Suppressor macrophage (primary cell): Measurements from ENCODE around the gene ANKRD44.

Experiments used
- DNase-seq, 4 experiments: peaks; one replicate each; pipeline ENCODE4 v3.0.0-alpha.2; 2020 to 2022

ANKRD44 gene

DNA sequence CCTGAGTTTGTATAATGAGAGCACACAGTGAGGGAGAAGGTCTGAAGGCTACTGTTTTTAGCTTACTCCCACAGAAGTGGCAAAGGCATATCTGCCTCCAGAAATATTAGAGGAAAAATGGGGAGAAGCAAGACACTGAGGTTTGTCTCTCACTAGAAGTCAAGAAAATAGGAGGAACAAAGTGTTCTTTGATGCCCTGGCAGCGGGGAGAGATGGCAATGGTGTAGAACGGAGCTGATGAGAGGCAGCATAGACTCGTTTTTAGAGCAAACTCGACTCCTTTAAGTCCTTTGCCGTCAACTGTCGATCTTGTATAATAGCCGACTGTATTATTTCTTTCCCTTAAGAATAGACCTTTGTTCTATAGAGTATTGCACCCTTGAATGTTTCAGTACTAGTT lies 73.8 kb downstream of the ANKRD44 start:
- DNase-seq: no peak

DNA sequence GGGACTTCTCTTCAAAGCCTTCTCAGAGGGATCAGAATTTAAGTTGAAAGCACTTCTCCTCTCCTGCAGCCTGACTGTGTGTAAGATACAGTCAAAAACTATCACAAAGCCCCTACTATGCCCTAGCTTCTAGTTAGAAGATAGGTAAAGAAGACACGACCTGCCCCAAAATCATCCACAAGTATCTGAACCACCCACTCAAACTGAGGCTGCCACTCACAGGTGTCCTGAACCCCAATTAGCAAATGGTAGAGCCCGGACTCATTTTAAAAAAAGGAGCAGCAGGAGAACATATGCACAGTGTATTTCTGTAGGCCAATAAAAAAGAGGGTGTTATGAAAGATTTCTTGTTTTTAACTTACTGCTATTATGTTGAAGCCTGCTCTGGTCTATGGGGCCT lies 74.4 kb downstream of the ANKRD44 start:
- DNase-seq: no peak

DNA sequence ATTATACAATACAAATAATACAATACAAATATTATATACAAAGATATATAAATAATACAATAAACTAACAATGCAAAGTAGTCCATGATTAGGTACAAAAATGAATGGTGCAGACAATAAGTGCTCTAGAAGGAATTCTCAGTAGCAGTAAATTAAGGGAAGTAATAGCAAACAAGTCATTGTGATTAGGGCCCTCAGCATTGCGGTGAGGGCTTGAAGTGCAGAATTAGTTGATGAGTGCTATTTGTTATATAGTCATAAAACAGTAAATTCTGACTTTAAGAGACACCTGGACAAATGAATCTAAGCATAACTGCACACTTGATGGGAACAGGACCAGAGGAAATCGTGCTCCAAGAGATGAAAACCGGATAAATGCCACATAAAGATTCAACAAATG lies 74.9 kb downstream of the ANKRD44 start:
- peak in 2 of 4 experiments; percentile 26 to 43 for DNase-seq

DNA sequence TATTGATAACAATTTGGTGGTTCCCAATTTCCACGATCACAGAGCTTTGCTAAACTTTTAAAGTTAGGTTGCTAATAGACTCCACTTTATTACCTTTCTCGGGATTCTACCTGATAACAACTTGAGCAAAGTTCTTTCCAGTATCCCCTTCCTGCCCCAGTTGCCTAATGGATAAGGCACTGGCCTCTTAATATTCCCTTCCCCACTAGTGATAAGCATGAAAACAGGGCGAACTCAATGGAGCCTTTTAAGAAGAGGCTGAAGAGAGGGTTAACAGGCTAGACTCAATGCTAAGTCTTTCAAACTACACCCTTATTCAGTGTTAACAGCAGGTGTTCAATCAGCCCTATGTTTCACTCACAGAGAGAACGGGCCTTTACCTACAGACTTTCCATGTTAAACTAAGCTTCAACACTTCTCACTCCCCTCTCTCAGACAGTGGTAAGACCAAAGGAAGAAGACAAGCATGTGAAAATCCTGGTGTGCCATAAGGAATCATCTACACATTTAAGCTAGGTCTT lies 75.8 kb downstream of the ANKRD44 start:
- DNase-seq: no peak

DNA sequence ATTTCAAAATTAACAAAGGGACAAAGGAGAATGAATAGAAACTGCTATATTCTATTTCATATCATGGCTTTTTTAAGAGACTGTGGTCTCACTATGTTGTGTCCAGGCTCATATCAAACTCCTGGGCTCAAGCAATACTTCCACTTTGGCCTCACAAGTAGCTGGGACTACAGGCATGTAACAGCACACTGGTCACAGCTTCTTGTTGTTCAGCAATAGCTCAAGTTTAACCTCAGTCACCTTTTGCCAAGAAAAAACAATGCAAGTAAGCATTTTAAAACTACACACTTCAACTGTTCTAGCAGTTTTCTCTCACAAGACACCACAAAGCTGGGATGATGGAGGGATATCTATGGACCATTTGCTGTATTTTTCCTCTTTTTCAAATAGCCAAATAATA lies 77.1 kb downstream of the ANKRD44 start:
- DNase-seq: no peak

DNA sequence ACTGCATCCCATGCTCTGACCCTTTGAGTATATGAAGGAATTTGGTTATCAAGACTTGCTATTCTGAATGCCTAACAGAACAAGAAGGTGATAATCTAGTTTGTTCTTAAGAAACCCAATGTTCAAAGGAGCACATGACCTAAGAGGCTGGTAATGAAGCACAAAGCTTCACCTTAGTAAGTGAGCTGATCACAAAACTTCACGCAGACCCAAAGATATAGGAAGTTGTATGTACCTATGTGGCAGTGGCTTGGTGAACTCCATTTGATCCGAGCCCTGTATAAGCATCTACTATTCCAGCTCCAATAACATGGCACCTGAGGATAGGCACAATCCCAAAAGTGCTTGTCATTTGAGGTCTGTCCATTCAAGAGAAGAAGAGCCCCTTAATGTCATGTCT lies 78.6 kb downstream of the ANKRD44 start:
- DNase-seq: no peak

DNA sequence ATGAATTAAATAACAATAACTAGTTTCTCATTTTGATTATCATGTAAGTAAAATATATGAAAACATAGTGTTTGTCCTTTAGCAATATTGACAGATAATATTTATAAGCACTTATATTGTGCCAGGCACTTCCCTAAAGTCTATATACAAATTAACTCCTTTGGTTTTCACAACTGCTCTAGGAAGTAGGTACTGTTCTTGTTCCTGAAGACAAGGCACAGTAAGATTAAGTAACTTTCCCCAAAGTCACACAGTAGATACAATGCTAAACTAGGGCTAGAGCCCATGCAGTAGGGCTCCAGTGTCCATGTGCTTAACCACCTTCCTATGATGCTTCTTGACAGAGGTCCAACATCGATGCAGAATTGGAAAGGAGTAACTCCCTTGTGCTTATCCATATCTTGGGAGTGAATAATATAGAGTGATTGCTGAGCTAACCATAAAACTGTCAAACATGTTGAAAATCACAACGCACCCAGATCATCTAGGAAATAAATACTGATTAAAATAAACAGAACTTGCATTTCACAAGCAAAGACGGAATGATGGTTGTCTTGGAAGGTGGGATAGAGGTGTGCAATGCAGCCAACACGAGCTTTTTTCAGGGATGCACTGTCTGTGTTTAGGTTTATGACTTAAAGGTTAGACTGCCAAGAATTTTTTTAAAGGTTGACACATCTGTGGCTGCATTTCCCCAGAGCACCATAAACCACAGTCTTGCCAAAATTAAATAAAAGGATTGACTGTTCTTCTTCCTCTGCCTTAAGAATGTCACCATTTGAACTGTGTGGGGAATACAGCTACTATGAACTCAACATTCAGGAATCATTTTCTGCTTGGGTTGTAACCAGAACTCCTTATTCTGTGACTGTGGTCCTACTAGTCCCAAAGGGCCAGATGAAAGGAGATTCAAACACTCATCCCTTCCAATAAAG lies 80.8 kb downstream of the ANKRD44 start:
- DNase-seq: peak in 2 of 4 experiments; percentile 35 to 49

DNA sequence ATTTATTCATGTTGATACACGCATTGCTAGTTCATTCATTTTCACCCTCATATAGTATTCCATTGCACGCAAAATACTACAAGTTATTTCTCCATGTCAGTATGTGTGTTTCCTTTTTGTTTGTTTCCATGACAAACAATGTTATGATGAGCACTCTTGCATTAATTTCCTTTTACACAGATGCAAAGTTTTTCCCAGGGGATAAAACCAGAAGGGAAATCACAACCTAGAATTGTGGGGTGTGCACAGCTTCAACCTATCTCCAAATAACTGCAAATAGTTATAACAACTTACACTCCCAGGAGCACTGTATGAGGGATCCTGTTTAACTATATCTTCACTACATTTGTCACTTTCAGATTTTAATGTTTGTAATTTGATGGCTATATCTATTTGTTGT lies 87.1 kb downstream of the ANKRD44 start:
- DNase-seq: no peak

DNA sequence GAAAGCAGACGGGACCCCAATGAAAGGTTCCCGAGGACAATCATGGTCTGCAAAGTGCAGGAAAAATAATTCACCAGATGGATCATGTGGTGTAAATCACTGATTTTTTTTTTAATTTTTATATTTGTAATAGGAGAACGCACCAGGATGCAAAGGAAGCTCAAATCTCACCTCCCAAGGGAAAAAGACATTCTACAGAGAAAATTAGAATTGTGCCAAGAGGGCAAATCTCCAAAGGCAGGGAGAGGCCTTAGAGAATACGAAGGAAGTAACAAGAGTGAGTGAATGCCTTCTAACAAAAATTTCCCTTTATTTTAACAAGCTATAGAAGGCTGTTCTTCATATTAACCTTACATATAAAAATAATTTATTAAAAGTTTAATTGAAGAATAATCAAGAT lies 90.9 kb downstream of the ANKRD44 start:
- no peak for DNase-seq

DNA sequence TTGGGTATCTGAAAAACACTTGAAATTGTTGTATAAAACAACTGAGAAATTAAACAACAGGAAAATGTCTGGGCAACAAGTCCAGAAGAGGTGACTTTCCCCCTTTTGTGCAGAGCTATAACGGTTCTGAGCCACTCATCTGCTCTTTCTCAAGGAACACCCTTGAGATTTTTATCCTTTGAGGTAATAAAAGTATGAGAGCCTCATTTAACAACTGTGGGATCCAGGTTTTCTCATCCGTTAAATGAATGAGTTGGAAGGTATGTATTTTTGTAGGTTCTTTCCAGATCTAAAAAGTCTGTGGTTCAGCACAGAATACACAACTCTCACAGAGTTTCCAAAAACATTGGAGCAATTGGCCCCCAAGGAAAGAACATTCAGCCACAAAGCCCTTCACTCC lies 93.0 kb downstream of the ANKRD44 start:
- DNase-seq: no peak

DNA sequence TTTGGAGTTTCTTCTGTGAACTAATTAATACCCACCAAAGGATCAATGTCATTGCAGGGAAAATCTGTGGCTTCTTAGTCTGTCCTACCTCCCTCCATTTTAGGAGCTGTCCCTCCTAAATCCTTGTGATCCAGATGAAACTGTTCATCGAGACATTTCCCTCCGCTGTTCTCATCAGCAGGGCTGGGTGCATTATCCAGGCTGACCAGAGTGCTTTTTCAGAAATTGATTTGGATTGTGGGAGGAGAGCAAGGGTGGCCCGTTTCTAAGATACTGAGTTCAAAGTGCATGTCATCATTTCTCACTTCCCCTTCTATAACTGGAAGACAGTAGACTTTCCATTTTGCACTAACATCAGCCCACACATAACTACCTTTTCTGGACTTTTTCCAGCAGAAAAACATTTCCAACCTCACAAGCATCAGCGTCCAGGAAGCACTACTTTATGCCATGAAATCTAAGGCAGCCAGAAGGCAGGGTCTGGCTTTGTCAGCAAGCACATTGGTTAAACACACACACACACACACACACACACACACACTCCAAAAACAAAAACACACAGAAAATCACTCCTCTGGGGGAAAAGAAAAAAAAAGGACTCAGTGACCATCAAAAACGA lies 94.1 kb downstream of the ANKRD44 start:
- peak; percentile 27 to 71 (median 52) for DNase-seq

DNA sequence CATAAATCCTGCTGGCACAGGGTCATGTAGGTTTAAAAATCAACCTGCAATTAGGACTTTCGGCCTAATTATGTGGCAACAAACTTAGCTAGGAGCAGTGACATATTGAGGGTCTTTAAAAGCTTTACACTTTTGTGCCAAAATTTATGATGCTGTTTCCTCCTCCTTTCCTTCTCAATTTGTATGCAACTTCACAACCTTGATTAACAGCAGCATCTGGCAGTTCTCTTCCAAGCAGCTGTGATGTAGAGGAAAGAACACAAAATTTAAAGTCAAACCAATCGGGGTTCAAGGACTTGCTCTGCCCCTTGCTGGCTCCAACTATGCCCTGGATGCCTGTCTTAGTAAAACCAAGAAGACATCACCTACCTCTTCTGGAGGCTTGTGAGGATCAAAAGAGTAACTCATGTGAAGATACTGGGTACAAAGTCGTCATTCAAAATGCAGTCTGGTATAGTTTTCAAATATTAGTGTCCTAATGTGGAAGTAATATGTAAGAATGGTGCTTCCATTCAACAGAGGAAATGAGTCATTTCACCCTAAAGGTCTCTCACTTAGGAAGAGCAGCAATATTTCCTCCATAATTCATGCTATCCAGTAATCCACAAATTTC lies 94.7 kb downstream of the ANKRD44 start:
- DNase-seq: peak in 2 of 4 experiments; percentile 72 to 74

DNA sequence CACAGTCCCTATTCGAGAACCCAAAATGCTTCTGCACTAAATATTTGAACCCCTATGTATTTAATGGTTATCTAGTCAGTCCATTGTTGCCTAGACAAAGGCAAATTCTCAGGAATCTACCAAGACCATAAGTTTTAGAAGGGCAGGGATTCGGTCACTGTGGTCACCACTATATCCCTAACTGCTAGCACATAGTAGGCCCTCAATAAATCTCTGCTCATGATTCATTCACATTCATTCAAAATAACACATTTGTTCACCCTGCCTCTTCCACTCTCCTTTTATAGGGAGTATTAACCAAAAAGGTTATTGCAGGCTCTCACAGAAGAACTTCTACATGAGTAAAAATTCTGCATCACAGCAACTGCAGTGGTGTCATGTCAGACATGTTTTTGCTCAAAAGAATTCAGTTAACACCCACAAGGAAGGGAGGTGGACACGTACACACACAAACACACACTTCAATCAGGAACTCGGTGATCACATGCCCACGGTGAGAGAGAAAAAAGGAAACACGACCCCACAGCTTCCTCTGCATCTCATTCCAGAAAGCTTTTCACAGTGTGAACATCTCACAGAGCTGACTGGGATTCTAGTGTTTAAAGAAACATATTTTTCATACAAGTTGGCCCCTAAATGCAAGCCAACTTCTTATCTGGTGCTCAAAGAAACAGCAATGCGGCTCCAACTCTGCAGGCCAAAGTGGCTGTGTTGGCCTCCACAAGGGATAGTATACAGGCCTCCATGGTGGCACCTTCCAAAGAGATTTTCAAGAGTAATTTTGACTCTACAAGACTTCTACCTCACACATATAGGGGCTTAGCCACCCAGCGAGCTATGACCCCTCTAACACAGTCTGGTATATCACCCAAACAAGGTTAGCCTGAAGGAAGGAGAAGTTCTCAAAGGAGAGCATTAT lies 98.0 kb downstream of the ANKRD44 start:
- peak; percentile 32 to 57 (median 50) for DNase-seq

DNA sequence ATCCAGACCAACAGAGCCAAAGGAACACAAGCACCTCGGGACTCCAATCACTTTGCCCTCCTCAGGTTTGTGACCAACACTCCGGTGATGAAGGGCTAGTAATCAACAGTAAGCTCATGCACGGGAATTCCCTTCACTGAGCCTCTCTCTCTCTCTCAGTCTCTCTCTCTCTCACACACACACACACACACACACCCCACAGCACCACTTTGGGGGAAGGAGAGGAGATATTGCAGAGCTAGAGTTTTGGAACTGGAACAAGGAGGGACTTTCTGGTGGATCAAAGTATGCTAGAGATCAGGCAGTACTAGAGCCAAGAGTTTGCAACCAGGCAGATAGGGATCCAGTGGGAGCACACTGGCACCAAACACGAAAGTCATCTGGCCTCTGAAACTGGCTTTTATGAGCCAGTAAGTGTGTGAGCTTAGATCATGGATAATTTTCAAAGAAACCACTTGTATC lies 98.7 kb downstream of the ANKRD44 start:
- no peak for DNase-seq

DNA sequence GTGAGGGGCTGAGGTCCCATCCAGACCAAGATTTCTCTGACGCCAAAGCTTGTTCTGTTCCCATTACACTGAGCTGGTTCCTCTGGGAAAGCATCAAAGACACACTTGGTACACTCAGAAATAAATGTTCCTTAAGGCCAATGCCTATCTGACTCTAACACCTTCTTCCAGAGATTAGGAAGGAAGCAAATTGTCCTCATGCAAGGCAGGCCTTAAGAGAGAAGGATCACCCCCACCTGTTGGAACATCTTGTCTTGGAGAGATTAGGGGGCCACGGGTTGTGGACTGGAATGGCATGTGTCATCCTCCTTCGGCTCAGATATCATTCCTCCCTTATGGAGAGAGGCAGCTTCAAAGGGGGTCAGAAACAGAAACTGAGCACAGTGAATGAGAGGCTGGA lies 100.2 kb downstream of the ANKRD44 start:
- no peak for DNase-seq

DNA sequence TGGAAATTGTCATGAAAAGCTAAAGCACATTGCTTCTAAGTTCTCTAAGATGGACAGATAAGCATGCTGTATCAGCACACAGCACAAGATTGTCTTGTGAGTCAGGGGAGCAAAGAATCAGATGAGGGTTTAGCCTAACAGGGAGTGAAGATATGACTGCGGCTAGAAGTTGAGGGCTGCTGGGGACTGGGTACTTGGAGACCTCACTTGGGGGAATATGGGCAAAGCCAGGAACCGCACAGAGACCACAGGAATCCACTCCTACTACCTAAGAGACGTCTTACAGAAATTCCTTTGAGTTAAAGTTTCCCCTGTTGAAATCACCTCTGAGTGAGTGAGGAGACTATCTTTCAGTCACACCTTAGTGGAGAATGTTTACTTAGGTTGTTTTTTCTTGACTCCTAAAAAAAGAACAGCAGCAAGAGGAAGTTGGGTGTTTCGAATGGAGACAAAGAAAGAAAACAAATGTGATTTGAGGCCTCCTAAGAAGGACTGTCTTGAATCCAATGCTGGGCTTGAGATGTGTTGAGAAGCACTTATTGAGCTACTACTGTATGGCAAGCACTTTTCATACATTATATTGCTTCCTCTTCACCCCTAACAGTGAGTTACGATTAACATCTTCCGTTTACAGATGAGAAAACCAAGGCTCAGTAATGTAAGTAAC lies 100.7 kb downstream of the ANKRD44 start:
- peak in 1 of 4 experiments; percentile 34 for DNase-seq

DNA sequence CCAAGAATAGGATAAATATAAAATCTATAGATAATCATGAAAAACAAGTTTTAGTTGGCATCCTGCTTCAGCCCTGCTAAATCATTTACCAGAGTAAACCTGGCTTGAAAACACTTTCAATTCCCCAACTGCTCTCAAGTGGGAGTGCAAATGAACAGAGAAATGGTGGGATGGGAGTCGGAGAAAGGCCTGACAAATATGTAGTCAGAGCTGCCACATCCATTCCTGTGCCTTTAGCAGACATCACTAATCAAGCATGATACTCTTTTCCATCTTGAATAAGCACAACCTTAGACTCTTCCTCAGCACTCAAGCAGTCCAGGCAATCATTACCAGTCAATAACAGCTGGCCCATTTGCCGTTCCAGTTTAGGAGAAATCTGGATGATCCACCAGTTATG lies 101.3 kb downstream of the ANKRD44 start:
- DNase-seq: no peak

DNA sequence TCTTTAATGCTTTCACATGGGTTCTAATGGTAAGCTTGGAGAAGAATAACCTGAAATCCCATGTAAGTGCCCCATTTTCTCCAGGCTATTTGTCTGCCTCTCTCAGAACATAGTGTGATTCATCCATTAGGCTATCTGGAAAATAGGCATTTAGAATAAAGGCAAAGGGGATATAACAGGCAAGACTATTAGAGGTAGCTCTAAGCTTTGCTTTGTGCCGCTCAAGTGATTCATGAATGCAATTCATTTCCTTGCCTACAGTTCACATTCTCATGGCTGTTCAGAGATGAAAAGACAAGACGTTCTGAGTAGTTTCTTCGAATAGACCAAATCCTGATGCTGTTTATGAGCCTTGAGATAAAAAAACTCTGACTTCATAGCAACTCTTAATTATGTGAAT lies 101.7 kb downstream of the ANKRD44 start:
- DNase-seq: no peak

DNA sequence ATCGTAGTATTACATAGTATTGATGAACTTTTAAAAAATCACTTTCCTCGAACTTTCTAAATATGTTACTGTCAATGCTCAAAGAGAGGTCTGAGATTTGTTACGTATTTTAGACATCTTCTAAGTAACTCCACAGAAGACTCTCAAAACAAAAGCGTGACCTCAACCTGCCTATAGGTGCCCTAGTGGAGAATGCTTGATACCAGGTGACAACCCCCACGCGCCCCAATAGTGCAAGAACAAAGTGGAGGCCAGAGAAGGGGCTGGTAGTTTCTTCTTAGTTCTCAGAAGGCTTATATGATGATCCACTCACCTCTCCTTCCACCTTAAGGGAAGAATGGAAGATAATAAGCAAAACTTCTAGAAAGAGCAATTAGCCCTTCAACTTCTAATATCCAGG lies 102.6 kb downstream of the ANKRD44 start:
- no peak for DNase-seq

DNA sequence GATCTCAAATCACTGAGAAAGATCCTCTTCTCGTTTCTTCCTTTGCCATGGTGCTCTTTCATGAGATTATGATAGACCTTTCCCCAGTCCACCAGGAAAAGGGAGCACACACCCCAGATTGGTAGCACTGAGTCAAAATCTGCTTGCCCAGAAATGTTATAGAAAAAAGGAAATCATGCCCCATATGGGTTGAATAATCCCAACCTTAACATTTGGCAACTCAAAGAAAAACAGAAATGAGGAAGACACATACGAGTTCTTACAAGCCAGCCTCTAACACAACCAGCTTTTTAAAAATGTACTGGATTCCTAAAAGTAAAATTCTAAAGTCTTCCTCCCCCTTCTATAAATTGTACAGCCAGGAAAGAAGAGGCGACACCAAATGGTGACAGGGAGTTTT lies 103.0 kb downstream of the ANKRD44 start:
- DNase-seq: peak in 3 of 4 experiments; percentile 16 to 64 (median 61)

DNA sequence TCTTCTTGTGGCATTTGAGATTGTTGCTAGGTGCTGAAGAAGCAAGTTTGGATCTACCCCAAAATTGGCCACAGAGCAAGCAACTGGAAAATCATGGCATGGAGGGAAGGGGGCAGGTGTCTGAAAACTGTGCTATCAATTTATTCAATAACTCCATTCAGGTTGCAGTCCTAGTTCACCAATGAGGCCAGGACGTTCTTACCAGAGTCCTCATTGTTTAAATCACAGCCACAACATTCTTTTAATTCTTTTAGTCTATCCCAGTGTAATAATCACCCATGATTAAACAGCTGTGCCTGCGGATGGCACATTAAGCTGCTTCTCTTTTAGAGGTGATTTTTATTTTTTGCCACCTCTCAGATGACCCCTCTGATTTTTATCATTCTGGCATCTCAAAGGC lies 103.5 kb downstream of the ANKRD44 start:
- no peak for DNase-seq
